ENCODE data around the gene SLC26A6. TPM values are rescaled to one million over a fixed set of nuclear protein-coding genes. Genes with fewer than 3 reads are reported as not detected.

Gene SLC26A6
- total RNA-seq, 4 donors from 2014 or later = 143 to 249 (median 194) TPM

GRCh38 chr3:48656061-48656840, 21.0 kb upstream of the SLC26A6 start:
- Histone ChIP-seq H3K4me3 (peak overlapping the region; percentile 47 to 81 (median 72)), H3K4me1 (peaks cover 0 to 24% (median 5%) of the 10 kb centered on the region in 4 donors), H3K27me3 (peaks cover 0 to 3% of the 10 kb centered on the region in 2 donors), H3K27ac (peak overlapping the region; percentile 62 to 84 (median 74)), H3K9me3 (no peaks in the 10 kb centered on the region), H3K36me3 (no peaks in the 10 kb centered on the region)
- TF ChIP-seq POLR2A (IDR thresholded peaks at IDR 0.05) (no peak), CTCF (IDR thresholded peaks at IDR 0.05) (peak; percentile 66 to 87 (median 80))
- peak; percentile 83 to 91 (median 87) for DNase-seq

- Histone ChIP-seq H3K9me3 (no peaks in the 10 kb centered on the region), H3K4me1 (peaks cover 0 to 21% (median 2%) of the 10 kb centered on the region in 4 donors), H3K36me3 (no peaks in the 10 kb centered on the region), H3K27me3 (no peaks in the 10 kb centered on the region), H3K4me3 (peak overlapping the region; percentile 47 to 81 (median 72)), H3K27ac (peak overlapping the region; percentile 62 to 84 (median 74))
- DNase-seq = peak in 2 of 3 donors; percentile 72 to 80
- TF ChIP-seq POLR2A (IDR thresholded peaks at IDR 0.05) (no peak), CTCF (IDR thresholded peaks at IDR 0.05) (no peak)
Observed at GRCh38 chr3:48655606-48656005, 20.3 kb upstream of the SLC26A6 start.

- no peaks in the 10 kb centered on the region for H3K27me3 ChIP-seq
- H3K4me1 ChIP-seq = peaks cover 0 to 21% (median 2%) of the 10 kb centered on the region in 4 donors
- no peak for TF ChIP-seq POLR2A (IDR thresholded peaks at IDR 0.05)
- TF ChIP-seq CTCF (IDR thresholded peaks at IDR 0.05) = no peak
- H3K27ac ChIP-seq = no peak overlapping the region
- no peak overlapping the region for H3K4me3 ChIP-seq
- no peaks in the 10 kb centered on the region for H3K9me3 ChIP-seq
- DNase-seq = no peak
- H3K36me3 ChIP-seq = no peaks in the 10 kb centered on the region
Observed at GRCh38 chr3:48655063-48655462, 19.8 kb upstream of the SLC26A6 start.

GRCh38 chr3:48652923-48653715, 17.9 kb upstream of the SLC26A6 start:
- peaks cover 0 to 21% (median 2%) of the 10 kb centered on the region in 4 donors for H3K4me1 ChIP-seq
- H3K4me3 ChIP-seq = no peak overlapping the region
- H3K27ac ChIP-seq = no peak overlapping the region
- H3K36me3 ChIP-seq = no peaks in the 10 kb centered on the region
- DNase-seq = no peak
- H3K27me3 ChIP-seq = no peaks in the 10 kb centered on the region
- no peaks in the 10 kb centered on the region for H3K9me3 ChIP-seq
- TF ChIP-seq POLR2A (IDR thresholded peaks at IDR 0.05) = no peak
- TF ChIP-seq CTCF (IDR thresholded peaks at IDR 0.05) = no peak

- Histone ChIP-seq H3K27ac (no peak overlapping the region), H3K36me3 (no peaks in the 10 kb centered on the region), H3K4me1 (peaks cover 0 to 16% (median 2%) of the 10 kb centered on the region in 4 donors), H3K4me3 (no peak overlapping the region), H3K27me3 (no peaks in the 10 kb centered on the region), H3K9me3 (no peaks in the 10 kb centered on the region)
- TF ChIP-seq POLR2A (IDR thresholded peaks at IDR 0.05) = no peak
- TF ChIP-seq CTCF (IDR thresholded peaks at IDR 0.05) = no peak
- DNase-seq = no peak
Observed at GRCh38 chr3:48651771-48652170, 16.5 kb upstream of the SLC26A6 start.

All from Peyer's patch (tissue), 4 donors.